ENCODE data around the gene ARHGAP26.

Gene ARHGAP26

GRCh38 chr5:143051244-143052058, 281.3 kb downstream of the ARHGAP26 start:
- peak; percentile 56 to 82 (median 75) for DNase-seq

GRCh38 chr5:143052967-143053682, 282.9 kb downstream of the ARHGAP26 start:
- DNase-seq, result peak in 2 of 3 donors; percentile 44 to 45

GRCh38 chr5:143053780-143054179, 283.6 kb downstream of the ARHGAP26 start:
- DNase-seq, result no peak

GRCh38 chr5:143054480-143054941, 284.3 kb downstream of the ARHGAP26 start:
- DNase-seq, result peak; percentile 82 to 92 (median 83)

- peak in 2 of 3 donors; percentile 36 to 39 for DNase-seq
Measured at GRCh38 chr5:143055596-143056338, 285.6 kb downstream of the ARHGAP26 start.

GRCh38 chr5:143056339-143056704, 286.1 kb downstream of the ARHGAP26 start:
- peak in 1 of 3 donors; percentile 65 for DNase-seq

- peak in 1 of 3 donors; percentile 35 for DNase-seq
Measured at GRCh38 chr5:143056792-143057579, 286.8 kb downstream of the ARHGAP26 start.

- peak in 2 of 3 donors; percentile 39 to 59 for DNase-seq
Measured at GRCh38 chr5:143057580-143057999, 287.4 kb downstream of the ARHGAP26 start.

GRCh38 chr5:143059355-143059754, 289.2 kb downstream of the ARHGAP26 start:
- DNase-seq, result no peak

- DNase-seq, result peak in 2 of 3 donors; percentile 23 to 53
Measured at GRCh38 chr5:143059976-143060765, 290.0 kb downstream of the ARHGAP26 start.

GRCh38 chr5:143061161-143061945, 291.2 kb downstream of the ARHGAP26 start:
- no peak for DNase-seq

GRCh38 chr5:143062379-143062778, 292.2 kb downstream of the ARHGAP26 start:
- DNase-seq, result no peak

GRCh38 chr5:143063175-143063970, 293.2 kb downstream of the ARHGAP26 start:
- DNase-seq, result peak; percentile 57 to 63 (median 59)

- peak; percentile 45 to 68 (median 64) for DNase-seq
Measured at GRCh38 chr5:143064218-143064641, 294.1 kb downstream of the ARHGAP26 start.

- peak; percentile 41 to 69 (median 64) for DNase-seq
Measured at GRCh38 chr5:143064676-143065075, 294.5 kb downstream of the ARHGAP26 start.

- DNase-seq, result peak; percentile 55 to 64 (median 63)
Measured at GRCh38 chr5:143065185-143065965, 295.2 kb downstream of the ARHGAP26 start.

- no peak for DNase-seq
Measured at GRCh38 chr5:143065996-143066522, 295.9 kb downstream of the ARHGAP26 start.

GRCh38 chr5:143066556-143067281, 296.5 kb downstream of the ARHGAP26 start:
- DNase-seq, result peak; percentile 58 to 79 (median 63)
